ENCODE results near the gene KLK13. TPM values are rescaled to one million over a fixed set of nuclear protein-coding genes. Genes with fewer than 3 reads are reported as not detected.

Gene KLK13
- total and polyA plus RNA-seq, 9 donors, result 0.33 to 1.2 (median 0.69) TPM; not detected in 4

DNA sequence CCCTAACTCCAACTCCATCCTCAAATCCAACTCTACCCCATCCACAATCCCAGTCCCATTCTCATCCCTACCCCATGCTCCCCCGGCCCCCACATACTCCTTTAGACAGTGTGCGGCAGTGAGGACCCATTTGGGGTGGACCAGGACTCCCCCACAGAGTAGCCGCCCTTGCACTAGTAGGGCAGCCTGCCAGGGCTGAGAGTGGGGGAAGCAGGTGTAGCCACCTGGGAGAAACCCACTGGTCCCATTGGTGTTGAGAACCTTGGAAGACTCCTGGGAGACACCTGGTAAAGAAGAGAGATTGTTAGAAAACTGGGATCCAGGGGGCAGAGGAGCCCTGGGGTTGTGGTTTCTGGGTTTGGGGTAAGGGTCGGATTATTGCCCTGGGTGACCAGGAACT, 4.6 kb downstream of the KLK13 start:
- H3K36me3 ChIP-seq, result no peaks in the 10 kb centered on the region
- H3K4me1 ChIP-seq (ENCODE audit: insufficient read depth), result peaks cover 3% of the 10 kb centered on the region
- H3K4me3 ChIP-seq, result no peak overlapping the region
- WGBS, 3 donors, result 56 to 68% (median 59%) methylated on average over 4 of the region's 4 CpGs
- TF ChIP-seq EP300 (IDR thresholded peaks at IDR 0.05) (no peak), POLR2A (IDR thresholded peaks at IDR 0.05) (no peak)
- TF ChIP-seq, protein P1, sequence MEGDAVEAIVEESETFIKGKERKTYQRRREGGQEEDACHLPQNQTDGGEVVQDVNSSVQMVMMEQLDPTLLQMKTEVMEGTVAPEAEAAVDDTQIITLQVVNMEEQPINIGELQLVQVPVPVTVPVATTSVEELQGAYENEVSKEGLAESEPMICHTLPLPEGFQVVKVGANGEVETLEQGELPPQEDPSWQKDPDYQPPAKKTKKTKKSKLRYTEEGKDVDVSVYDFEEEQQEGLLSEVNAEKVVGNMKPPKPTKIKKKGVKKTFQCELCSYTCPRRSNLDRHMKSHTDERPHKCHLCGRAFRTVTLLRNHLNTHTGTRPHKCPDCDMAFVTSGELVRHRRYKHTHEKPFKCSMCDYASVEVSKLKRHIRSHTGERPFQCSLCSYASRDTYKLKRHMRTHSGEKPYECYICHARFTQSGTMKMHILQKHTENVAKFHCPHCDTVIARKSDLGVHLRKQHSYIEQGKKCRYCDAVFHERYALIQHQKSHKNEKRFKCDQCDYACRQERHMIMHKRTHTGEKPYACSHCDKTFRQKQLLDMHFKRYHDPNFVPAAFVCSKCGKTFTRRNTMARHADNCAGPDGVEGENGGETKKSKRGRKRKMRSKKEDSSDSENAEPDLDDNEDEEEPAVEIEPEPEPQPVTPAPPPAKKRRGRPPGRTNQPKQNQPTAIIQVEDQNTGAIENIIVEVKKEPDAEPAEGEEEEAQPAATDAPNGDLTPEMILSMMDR (IDR thresholded peaks at IDR 0.05), result no peak
- no peak for DNase-seq
- no peak overlapping the region for H3K27ac ChIP-seq
- intact Hi-C loops (cut with DNase I), result no loop called here
- no peaks in the 10 kb centered on the region for H3K27me3 ChIP-seq
- H3K9me3 ChIP-seq, result no peaks in the 10 kb centered on the region

DNA sequence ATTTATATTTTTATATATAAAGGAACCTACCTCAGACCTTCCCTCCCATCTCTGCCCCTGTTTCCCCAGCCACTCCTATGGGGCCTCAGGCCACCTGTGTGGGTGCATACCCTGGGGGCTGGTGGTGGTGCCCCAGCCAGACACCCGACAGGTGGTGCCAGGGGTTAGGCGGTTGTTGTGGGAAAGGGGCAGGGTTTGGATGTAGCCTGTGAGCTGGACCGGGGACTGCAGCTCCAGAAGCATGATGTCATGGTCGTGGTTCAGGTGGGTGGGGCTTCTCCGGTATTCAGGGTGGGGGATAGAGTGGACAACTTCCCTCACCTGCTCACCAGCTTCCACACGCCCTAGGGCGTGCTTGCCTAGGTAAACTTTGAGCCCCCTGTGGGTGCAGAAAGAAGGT, 5.2 kb downstream of the KLK13 start:
- intact Hi-C loops (cut with DNase I), result no loop called here
- no peak for DNase-seq
- no peak overlapping the region for H3K27ac ChIP-seq
- WGBS, 3 donors, result 71 to 79% (median 73%) methylated on average over 7 of the region's 7 CpGs
- no peaks in the 10 kb centered on the region for H3K27me3 ChIP-seq
- TF ChIP-seq POLR2A (IDR thresholded peaks at IDR 0.05), result no peak
- TF ChIP-seq, protein P1 (IDR thresholded peaks at IDR 0.05), result no peak
- no peak for TF ChIP-seq EP300 (IDR thresholded peaks at IDR 0.05)
- no peak overlapping the region for H3K4me3 ChIP-seq
- H3K4me1 ChIP-seq (ENCODE audit: insufficient read depth), result no peaks in the 10 kb centered on the region
- no peaks in the 10 kb centered on the region for H3K9me3 ChIP-seq
- no peaks in the 10 kb centered on the region for H3K36me3 ChIP-seq

DNA sequence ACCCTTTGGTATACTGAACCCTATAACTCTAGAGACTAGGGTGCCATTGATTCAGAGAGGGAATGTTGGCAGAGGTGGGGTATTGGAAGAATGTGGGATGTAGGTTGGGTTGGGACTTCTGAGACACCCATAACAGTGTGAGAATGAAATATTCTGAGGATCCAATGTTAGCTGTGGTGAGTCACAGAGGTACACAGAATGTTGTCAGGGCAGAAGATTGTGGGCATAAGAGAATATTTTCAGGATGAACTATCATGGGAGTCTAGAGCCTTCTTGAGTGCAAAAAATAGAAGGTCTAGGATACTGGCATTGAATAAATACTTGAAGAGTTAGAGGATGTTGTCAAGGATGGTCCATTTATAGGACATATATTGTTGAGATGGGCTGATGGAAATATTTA, 9.0 kb downstream of the KLK13 start:
- Histone ChIP-seq H3K27me3 (no peaks in the 10 kb centered on the region), H3K4me3 (no peak overlapping the region)

DNA sequence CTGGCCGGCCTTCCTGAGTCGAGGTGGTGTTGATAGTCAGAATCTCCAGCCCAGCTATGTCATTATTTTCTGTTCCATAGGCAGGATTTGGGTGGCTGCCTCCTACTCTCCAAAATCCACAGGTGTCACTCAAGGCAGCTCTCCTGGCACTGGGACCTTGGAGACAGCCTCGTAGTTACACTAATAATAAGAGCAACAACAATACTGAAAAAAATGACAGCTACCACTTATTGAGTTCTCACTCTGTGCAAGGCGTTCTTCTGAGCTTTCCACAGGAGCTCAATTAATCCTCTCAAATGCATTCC, 17.9 kb downstream of the KLK13 start:
- H3K27me3 ChIP-seq, result no peaks in the 10 kb centered on the region
- H3K4me3 ChIP-seq, result no peak overlapping the region
- H3K9me3 ChIP-seq, result no peaks in the 10 kb centered on the region
- DNase-seq, result no peak
- H3K27ac ChIP-seq, result no peak overlapping the region
- TF ChIP-seq POLR2A (IDR thresholded peaks at IDR 0.05) (no peak), EP300 (IDR thresholded peaks at IDR 0.05) (no peak)
- TF ChIP-seq, protein P1 (IDR thresholded peaks at IDR 0.05), result no peak
- peaks cover 5% of the 10 kb centered on the region for H3K4me1 ChIP-seq (ENCODE audit: insufficient read depth)
- WGBS, 3 donors, result 7 to 12% (median 11%) methylated on average over 4 of the region's 4 CpGs
- intact Hi-C loops (cut with DNase I), result no loop called here
- no peaks in the 10 kb centered on the region for H3K36me3 ChIP-seq

More for the DNA sequence above, 9.0 kb downstream of the KLK13 start:
- intact Hi-C loops (cut with DNase I), result no loop called here
- Histone ChIP-seq H3K4me1 (ENCODE audit: insufficient read depth) (no peaks in the 10 kb centered on the region), H3K36me3 (no peaks in the 10 kb centered on the region), H3K9me3 (no peaks in the 10 kb centered on the region), H3K27ac (no peak overlapping the region)
- DNase-seq, result no peak
- TF ChIP-seq, protein P1 (IDR thresholded peaks at IDR 0.05), result no peak
- TF ChIP-seq EP300 (IDR thresholded peaks at IDR 0.05) (no peak), POLR2A (IDR thresholded peaks at IDR 0.05) (no peak)

DNA sequence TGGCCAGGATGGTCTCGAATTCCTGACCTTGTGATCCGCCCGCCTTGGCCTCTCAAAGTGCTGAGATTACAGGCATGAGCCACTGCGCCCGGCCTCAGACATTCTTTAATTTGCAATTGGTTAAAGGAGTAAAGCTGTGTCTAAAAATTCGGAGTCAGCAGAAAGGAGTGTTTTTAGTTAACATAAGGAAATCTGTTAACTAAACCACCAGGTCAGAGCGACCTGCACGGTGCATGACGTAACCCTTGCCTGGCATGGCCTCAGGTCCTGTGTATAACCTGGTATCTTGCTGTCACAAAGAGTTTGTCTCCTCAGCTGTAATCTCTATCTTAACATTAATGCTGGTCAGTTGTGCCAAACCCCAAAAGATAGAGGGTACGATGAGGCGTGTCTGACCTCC, 20.6 kb downstream of the KLK13 start:
- TF ChIP-seq EP300 (IDR thresholded peaks at IDR 0.05) (no peak), POLR2A (IDR thresholded peaks at IDR 0.05) (no peak)
- TF ChIP-seq, protein P1 (IDR thresholded peaks at IDR 0.05), result no peak
- Histone ChIP-seq H3K27ac (no peak overlapping the region), H3K27me3 (no peaks in the 10 kb centered on the region), H3K9me3 (no peaks in the 10 kb centered on the region), H3K36me3 (no peaks in the 10 kb centered on the region), H3K4me1 (ENCODE audit: insufficient read depth) (peaks cover 5% of the 10 kb centered on the region), H3K4me3 (no peak overlapping the region)
- intact Hi-C loops (cut with DNase I), result no loop called here
- WGBS, 3 donors, result 28 to 53% (median 42%) methylated on average over 11 of the region's 11 CpGs
- DNase-seq, result peak in 1 of 5 donors; percentile 57
